GM13976 (cell line): ENCODE measurements around the gene FOXN3.

Experiments
- DNase-seq: peaks from one replicate; pipeline ENCODE4 v3.0.0; 2012; ENCODE audit warnings: low spot score
- in situ Hi-C: fragments of 300-500 bp; cut with MboI; formaldehyde crosslinking; loops from one replicate; pipeline ENCODE4 v1.12.0; 2022; ENCODE audit warnings: low sequenced_read_pairs, mixed read lengths, inconsistent platforms; ENCODE audit not compliant: unreplicated experiment
- TF ChIP-seq, protein P1 (sequence below): IDR thresholded peaks from 2 replicates; pipeline ENCODE4 v1.5.1; 2012; ENCODE audit warnings: borderline replicate concordance, mild to moderate bottlenecking; ENCODE audit not compliant: insufficient read depth; ENCODE audit errors: extremely low read depth, missing control alignments, control extremely low read depth

Gene FOXN3

DNA sequence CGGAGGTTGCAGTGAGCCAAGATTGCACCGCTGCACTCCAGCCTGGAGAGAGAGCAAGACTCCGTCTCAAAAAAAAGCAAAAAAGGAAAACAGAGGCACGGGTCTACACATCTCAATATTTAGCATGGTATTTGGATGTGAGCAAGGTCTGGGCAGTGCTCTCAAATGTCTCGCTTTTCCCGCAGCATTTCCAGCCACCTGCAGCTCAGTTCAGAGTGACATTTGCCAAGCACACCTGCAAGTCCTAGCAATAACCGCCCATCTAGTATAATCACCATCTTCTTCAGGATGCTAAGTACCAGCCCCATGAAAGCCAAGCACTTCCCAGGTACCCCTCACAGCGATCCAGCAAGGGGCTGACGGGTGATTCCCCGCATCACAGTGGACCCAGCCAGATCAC lies 69.1 kb downstream of the FOXN3 start:
- no peak for DNase-seq
- TF ChIP-seq, protein P1, sequence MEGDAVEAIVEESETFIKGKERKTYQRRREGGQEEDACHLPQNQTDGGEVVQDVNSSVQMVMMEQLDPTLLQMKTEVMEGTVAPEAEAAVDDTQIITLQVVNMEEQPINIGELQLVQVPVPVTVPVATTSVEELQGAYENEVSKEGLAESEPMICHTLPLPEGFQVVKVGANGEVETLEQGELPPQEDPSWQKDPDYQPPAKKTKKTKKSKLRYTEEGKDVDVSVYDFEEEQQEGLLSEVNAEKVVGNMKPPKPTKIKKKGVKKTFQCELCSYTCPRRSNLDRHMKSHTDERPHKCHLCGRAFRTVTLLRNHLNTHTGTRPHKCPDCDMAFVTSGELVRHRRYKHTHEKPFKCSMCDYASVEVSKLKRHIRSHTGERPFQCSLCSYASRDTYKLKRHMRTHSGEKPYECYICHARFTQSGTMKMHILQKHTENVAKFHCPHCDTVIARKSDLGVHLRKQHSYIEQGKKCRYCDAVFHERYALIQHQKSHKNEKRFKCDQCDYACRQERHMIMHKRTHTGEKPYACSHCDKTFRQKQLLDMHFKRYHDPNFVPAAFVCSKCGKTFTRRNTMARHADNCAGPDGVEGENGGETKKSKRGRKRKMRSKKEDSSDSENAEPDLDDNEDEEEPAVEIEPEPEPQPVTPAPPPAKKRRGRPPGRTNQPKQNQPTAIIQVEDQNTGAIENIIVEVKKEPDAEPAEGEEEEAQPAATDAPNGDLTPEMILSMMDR, result no peak
- in situ Hi-C loops, result no loop called here

DNA sequence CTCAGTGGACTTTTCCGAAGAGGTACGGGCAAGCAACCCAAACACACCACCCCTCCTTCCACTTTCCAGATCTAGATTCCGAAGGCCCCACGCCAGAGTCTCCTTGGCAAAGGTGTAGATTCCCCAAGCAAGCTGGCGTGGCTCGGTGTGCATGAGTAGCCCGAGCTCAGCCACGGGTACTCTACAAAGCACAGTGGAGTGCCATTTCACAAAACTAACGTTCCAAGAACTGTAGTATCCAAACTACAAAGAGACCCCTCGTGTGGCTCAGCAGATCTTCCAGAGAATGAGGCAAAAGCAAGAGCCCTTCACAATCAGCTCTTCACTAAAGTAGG lies 72.1 kb downstream of the FOXN3 start:
- DNase-seq, result no peak
- TF ChIP-seq, protein P1, result no peak
- in situ Hi-C loops, result no loop called here

DNA sequence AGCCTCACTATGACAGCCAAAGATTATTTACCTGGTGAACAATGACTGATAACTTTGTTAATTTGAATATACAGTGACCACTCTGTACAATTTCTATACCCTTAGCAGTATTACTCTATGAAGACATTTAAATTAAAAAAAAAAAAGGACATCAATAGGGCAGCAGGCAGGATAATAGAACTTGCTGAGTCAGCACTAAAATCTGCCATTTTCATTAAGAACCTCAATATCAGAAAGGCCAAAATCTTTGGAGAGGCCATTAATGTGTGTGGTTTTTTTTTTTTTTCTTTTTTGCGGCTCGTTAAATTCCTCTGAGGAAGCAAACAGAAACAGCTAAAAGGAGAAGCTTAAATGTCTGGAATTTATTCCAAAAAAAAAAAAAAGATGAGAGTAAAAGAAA lies 73.7 kb downstream of the FOXN3 start:
- in situ Hi-C loops, result no loop called here

DNA sequence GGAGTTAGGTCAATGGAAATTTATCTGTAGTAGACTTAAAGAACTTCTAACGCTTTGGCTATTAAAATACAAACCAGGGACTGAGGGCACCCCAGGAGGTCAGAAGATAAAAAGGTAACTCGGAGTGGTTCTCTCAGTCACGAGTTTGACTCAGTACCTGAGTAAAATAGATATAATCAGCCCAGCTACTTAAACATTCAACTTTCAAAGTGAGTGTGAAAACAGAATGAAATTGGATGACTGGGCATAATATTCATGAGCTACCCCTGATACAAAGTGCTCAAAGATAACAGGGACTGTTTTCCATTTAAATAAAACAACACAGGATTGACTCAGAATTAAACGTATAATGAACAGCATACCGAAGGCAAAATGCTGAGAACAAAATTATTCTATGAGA lies 75.0 kb downstream of the FOXN3 start:
- in situ Hi-C loops, result no loop called here
- TF ChIP-seq, protein P1, result no peak
- no peak for DNase-seq

More for the DNA sequence above, 73.7 kb downstream of the FOXN3 start:
- DNase-seq, result no peak
- TF ChIP-seq, protein P1, result no peak

DNA sequence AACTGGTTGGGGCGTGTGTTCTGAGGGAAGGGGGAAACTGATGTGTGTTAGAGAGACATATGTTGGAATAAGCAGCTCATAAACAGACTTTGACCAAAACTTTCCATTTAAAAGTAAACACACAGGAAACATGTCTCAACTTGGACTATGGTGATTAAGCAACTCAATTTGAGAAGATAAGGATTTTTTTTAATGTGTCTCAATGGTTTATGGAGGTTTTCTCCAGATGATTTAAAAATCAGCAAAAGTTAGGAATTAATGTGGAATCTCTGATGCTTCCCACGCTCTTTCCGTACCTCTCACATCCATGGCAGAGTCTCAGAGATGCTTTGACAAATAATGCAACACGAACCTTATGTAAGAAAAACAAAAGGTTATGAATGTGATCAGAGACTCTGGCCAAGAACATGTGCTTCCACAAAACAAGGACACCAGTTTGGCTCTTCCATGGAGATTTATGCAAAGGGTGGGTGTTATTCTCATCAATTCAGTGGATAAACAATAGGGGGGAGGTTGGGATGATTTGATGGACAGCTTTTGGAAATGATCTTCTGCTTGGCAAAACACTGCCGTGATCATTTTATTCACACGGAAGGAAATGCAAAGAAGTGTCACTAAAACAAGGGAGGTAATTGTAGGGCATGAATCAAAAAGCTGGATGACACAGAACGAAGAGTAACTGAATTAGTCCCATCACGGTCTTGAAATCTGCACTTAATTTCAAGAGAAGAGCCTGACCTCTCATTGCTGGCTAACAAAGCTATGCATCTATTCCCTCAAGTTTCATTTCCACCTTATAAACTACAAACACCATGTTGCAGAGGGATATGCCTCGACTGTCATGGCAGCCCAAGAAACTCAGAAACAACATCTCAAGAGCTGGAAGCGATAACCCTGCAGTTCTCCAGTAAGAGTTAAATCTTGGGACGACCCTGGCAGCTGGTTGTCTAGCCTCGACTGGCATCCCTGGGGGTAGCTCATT lies 76.5 kb downstream of the FOXN3 start:
- TF ChIP-seq, protein P1, result no peak
- in situ Hi-C loops, result no loop called here
- DNase-seq, result no peak

DNA sequence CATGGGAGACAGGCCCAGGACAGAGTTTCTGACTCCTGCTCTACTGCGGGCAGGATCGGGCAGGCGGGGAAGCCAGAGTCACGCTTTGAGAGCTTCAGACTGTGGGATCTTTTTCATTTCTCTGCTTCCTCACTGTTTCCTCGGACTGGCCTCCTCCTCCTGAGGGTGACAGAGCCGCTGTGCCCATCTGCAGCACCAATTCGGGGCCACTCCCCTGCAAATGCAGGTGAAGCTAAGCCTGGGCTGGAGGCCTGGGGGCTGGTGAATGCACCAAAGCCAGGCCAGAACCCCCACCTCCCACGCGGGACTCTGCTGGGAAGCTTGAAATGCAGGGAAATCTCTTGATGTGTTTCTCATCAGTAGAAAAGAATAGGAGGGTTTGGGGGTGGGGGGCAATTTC lies 77.5 kb downstream of the FOXN3 start:
- TF ChIP-seq, protein P1, result no peak
- no peak for DNase-seq
- in situ Hi-C loops, result no loop called here
